ENCODE results near the gene ATL2.
"Not testable (repeated sequence)": the region's sequence is repeated elsewhere in the genome, so short reads cannot be mapped to it uniquely, and the experiment has no call there.

Gene ATL2

DNA sequence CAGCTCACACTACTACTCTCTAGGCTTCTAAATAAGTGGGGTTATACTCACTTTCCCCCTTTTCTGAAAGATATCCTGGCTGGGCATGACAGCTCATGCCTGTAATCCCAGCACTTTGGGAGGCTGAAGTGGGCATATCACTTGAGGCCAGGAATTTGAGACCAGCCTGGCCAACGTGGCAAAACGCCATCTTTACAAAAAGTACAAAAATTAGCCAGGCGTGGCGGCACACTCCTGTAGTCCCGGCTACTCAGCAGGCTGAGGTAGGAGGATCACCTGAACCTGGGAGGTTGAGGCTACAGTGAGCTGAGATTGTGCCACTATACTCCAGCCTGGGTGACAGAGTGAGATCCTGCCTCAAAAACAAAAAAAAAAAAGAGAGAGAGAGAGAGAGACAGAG lies 57.8 kb downstream of the ATL2 start:
- not testable (repeated sequence) for DNase-seq (ENCODE audit: low read depth); H3K27me3 ChIP-seq (replicated peaks; ENCODE audit: control insufficient read depth, insufficient read depth, low read length); H3K4me3 ChIP-seq (ENCODE audit: low read length); H3K9ac ChIP-seq (ENCODE audit: low read length); H3K4me1 ChIP-seq (ENCODE audit: control insufficient read depth, insufficient read depth, low read length); H3K9me3 ChIP-seq (ENCODE audit: control insufficient read depth, low read length)
- H3K36me3 ChIP-seq (ENCODE audit: control insufficient read depth, insufficient read depth, low read length, severe bottlenecking), result peaks cover 28% of the 10 kb centered on the region

DNA sequence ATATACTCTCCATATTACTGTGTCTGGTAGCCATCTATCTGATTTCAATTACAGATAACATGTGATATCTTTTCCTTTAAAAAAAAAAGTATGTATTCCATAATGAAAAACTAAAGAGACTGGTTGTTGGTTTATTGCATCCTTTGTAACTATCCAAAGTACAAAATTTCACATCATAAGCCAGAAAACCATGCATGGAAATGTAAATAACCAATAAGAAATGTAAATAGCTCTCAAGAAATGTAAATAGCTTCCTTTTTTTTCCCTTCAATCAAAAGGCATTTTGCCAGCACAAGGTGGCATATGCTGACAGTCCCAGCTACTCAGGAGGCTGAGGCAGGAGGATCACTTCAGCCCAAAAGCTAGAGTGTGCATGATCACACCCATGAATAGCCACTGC lies 59.3 kb downstream of the ATL2 start:
- H3K4me3 ChIP-seq (ENCODE audit: low read length), result no peak overlapping the region
- no peak overlapping the region for H3K9ac ChIP-seq (ENCODE audit: low read length)
- H3K27me3 ChIP-seq (replicated peaks; ENCODE audit: control insufficient read depth, insufficient read depth, low read length), result no peaks in the 10 kb centered on the region
- H3K4me1 ChIP-seq (ENCODE audit: control insufficient read depth, insufficient read depth, low read length), result no peaks in the 10 kb centered on the region
- no peak for DNase-seq (ENCODE audit: low read depth)
- H3K9me3 ChIP-seq (ENCODE audit: control insufficient read depth, low read length), result no peaks in the 10 kb centered on the region
- H3K36me3 ChIP-seq (ENCODE audit: control insufficient read depth, insufficient read depth, low read length, severe bottlenecking), result peaks cover 43% of the 10 kb centered on the region

DNA sequence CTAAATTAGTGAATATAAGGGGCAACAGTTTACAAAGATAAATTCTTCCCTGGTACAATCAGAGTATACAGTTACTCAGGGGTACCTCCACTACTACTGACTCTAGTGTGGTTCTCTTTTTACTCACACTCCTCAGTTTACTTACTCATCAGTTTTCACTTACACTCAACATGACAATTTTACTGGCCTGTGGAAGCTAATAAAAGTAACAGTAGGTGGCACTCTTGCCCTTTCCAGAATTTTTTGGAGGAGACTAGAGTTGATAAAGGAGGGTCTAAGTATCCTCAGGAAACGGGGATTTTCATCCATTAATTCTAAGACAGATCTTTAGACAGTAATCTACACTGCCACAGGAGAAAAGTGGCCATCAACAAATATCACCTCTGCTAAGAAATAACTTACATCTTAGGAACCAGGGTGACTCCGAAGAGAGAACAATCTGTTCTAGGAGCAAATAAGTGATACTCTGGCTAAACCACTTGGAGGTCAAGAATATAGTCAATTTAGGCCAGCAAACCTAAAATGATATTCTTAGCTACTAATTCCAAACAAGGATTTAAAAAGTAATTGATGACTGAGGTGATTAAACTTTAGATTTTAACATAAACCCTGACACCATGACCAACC lies 61.3 kb downstream of the ATL2 start:
- peak; percentile 79 for DNase-seq (ENCODE audit: low read depth)
- H3K4me3 ChIP-seq (ENCODE audit: low read length), result no peak overlapping the region
- H3K36me3 ChIP-seq (ENCODE audit: control insufficient read depth, insufficient read depth, low read length, severe bottlenecking), result peaks cover 59% of the 10 kb centered on the region
- no peaks in the 10 kb centered on the region for H3K27me3 ChIP-seq (replicated peaks; ENCODE audit: control insufficient read depth, insufficient read depth, low read length)
- H3K9me3 ChIP-seq (ENCODE audit: control insufficient read depth, low read length), result no peaks in the 10 kb centered on the region
- H3K4me1 ChIP-seq (ENCODE audit: control insufficient read depth, insufficient read depth, low read length), result no peaks in the 10 kb centered on the region
- no peak overlapping the region for H3K9ac ChIP-seq (ENCODE audit: low read length)

DNA sequence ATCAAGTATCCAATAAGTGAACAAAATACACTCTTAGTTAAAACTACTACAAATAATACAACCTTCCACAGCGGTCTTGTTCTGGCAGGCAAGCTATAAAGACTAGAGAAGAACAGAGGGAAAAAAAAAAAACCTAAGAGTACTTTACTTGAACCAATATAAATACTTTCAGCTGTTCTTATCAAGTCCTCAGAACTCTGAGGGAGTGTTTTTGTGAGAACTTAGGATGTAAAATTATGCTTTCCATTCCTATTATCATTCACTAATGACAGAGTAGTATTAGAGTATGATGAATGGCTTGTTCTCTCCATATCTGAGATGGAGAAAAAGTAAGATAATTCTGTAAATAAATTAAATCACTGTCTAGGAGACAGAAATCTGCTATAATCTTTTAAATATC lies 68.3 kb downstream of the ATL2 start:
- Histone ChIP-seq H3K4me1 (ENCODE audit: control insufficient read depth, insufficient read depth, low read length) (no peaks in the 10 kb centered on the region), H3K9ac (ENCODE audit: low read length) (no peak overlapping the region), H3K4me3 (ENCODE audit: low read length) (no peak overlapping the region), H3K9me3 (ENCODE audit: control insufficient read depth, low read length) (no peaks in the 10 kb centered on the region), H3K36me3 (ENCODE audit: control insufficient read depth, insufficient read depth, low read length, severe bottlenecking) (peaks cover 70% of the 10 kb centered on the region), H3K27me3 (replicated peaks; ENCODE audit: control insufficient read depth, insufficient read depth, low read length) (no peaks in the 10 kb centered on the region)
- DNase-seq (ENCODE audit: low read depth), result no peak

DNA sequence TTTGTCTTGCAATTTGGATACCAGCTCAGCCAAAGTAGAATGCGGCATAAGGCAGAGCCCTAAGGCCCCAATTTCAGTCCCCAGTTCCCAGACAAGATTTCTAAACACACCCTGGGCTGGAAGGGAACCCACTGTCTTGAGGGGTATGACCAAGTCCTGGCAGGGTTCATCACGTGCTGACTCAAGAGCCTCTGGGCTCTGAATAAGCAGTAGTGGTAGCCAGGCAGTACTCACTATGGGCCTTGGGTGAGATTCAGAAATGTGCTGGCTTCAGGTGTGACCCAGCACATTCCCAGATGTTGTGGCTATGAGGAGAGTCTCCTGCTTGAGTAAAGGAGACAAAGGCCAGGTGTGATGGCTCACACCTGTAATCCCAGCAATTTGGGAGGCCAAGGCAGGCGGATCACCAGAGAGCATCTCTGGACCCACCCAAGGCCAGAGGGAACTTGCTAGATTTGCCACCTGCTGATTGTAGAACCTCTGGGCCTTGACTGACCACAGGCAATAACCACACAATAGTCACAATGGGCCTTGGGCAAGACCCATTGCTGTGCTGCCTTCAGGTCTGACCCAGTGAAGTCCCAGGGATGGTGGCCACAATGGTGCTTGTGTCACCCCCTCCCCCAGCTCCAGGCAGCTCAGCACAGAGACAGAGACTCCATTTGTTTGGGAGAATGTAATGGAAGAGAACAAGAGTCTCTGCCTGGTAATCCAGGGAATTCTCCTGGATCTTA lies 74.9 kb downstream of the ATL2 start:
- Histone ChIP-seq H3K9me3 (ENCODE audit: control insufficient read depth, low read length) (no peaks in the 10 kb centered on the region), H3K4me3 (ENCODE audit: low read length) (no peak overlapping the region), H3K9ac (ENCODE audit: low read length) (no peak overlapping the region), H3K4me1 (ENCODE audit: control insufficient read depth, insufficient read depth, low read length) (peaks cover 7% of the 10 kb centered on the region), H3K27me3 (replicated peaks; ENCODE audit: control insufficient read depth, insufficient read depth, low read length) (no peaks in the 10 kb centered on the region), H3K36me3 (ENCODE audit: control insufficient read depth, insufficient read depth, low read length, severe bottlenecking) (peaks cover 53% of the 10 kb centered on the region)
- no peak for DNase-seq (ENCODE audit: low read depth)

DNA sequence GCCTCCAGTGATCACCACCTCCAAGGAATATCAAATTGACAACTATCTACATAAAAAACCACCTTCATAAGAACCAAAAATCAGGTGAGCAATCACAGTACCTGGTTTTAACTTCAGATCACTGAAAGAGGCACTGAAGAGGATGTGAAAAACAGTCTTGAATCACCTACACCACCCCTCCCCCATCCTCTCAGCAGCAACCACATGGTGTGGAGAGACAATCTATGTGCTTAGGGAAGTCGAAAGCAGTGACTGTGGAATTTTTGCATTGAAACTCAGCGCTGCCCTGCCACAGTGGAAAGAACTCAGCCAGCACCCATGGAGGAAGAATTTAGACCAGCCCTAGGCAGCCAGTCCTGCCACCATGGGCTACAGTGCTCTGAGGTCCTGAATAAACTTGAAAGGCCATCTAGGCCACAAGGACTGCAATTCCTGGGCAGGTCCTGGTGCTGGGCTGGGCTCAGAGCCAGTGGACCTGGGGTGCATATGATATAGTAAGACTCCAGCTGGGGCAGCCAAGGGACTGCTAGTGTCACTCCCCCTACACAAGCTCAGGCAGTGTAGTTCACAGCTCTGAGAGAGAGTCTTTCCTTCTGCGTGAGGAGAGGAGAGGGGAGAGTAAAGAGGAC lies 75.6 kb downstream of the ATL2 start:
- DNase-seq (ENCODE audit: low read depth), result no peak

DNA sequence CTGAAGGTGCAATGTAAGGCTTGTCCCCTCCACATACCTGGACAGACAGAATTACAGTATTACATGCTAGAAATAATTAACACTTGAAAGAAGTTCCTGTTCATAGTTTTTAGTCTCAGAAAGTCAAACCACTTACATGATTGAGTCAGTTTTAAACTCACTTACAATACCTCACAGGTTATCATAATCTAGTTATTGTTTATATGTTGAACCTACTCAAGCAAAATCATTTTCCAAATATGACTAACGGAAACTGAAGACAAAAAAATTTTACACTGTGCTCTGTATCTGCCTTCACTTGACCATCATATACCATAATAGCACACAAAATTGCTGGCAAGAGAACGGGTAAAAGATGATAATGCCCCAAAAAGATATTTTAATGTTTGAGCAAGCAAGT lies 78.5 kb downstream of the ATL2 start:
- Histone ChIP-seq H3K27me3 (replicated peaks; ENCODE audit: control insufficient read depth, insufficient read depth, low read length) (no peaks in the 10 kb centered on the region), H3K9ac (ENCODE audit: low read length) (no peak overlapping the region), H3K9me3 (ENCODE audit: control insufficient read depth, low read length) (no peaks in the 10 kb centered on the region), H3K36me3 (ENCODE audit: control insufficient read depth, insufficient read depth, low read length, severe bottlenecking) (peaks cover 60% of the 10 kb centered on the region), H3K4me1 (ENCODE audit: control insufficient read depth, insufficient read depth, low read length) (peaks cover 7% of the 10 kb centered on the region), H3K4me3 (ENCODE audit: low read length) (no peak overlapping the region)
- no peak for DNase-seq (ENCODE audit: low read depth)

More for the DNA sequence above, 75.6 kb downstream of the ATL2 start:
- H3K27me3 ChIP-seq (replicated peaks; ENCODE audit: control insufficient read depth, insufficient read depth, low read length), result no peaks in the 10 kb centered on the region
- peaks cover 7% of the 10 kb centered on the region for H3K4me1 ChIP-seq (ENCODE audit: control insufficient read depth, insufficient read depth, low read length)
- H3K9me3 ChIP-seq (ENCODE audit: control insufficient read depth, low read length), result no peaks in the 10 kb centered on the region
- H3K36me3 ChIP-seq (ENCODE audit: control insufficient read depth, insufficient read depth, low read length, severe bottlenecking), result peaks cover 57% of the 10 kb centered on the region
- H3K9ac ChIP-seq (ENCODE audit: low read length), result no peak overlapping the region
- no peak overlapping the region for H3K4me3 ChIP-seq (ENCODE audit: low read length)

DNA sequence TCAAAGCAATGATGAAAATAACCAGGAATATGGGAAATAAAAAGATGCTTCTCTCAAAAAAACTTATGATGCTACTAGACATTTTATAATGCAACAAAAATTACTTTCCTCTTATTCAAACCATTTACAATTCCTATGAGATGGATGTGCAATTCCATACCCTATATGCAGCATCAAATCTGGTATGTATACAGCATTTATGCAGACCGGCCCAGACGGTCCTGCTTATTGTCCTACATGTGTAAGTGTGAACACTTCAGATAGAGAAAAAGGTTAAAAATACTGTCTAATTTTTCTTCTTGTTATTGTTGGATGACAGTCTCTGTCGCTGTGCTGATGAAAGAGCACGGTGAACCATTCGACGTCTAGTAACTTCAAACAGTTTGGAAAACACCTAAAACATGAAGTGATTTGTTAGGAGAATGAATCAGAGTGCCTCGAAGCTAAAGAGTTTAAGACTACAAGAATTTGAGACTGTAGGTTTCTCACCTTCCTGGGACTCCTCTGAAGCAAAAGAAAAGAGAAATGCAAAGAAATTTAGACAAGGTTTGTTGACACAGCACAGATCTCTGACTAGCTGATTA lies 80.8 kb downstream of the ATL2 start:
- H3K36me3 ChIP-seq (ENCODE audit: control insufficient read depth, insufficient read depth, low read length, severe bottlenecking), result peaks cover 52% of the 10 kb centered on the region
- H3K9ac ChIP-seq (ENCODE audit: low read length), result no peak overlapping the region
- H3K9me3 ChIP-seq (ENCODE audit: control insufficient read depth, low read length), result no peaks in the 10 kb centered on the region
- no peaks in the 10 kb centered on the region for H3K27me3 ChIP-seq (replicated peaks; ENCODE audit: control insufficient read depth, insufficient read depth, low read length)
- no peaks in the 10 kb centered on the region for H3K4me1 ChIP-seq (ENCODE audit: control insufficient read depth, insufficient read depth, low read length)
- no peak overlapping the region for H3K4me3 ChIP-seq (ENCODE audit: low read length)
- no peak for DNase-seq (ENCODE audit: low read depth)

DNA sequence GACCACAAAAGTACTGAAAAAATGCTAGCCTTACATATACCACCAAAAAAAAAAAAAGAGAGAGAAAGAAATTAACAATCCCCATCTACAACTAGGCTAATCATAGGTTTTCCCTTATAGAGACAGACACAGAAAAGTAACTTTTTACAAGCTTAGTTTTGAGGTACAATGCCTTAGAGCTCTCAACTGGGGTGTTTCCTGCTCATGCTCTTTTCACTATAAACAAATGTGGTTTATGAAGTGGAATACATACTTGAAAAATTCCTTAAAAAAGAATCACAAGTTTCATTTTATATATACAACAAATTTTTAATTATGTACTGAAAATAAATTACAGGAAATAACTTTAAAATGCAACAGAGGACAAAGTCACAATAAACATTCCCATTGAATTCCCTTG lies 82.5 kb downstream of the ATL2 start:
- no peak for DNase-seq (ENCODE audit: low read depth)
- Histone ChIP-seq H3K4me3 (ENCODE audit: low read length) (no peak overlapping the region), H3K36me3 (ENCODE audit: control insufficient read depth, insufficient read depth, low read length, severe bottlenecking) (peaks cover 45% of the 10 kb centered on the region), H3K9ac (ENCODE audit: low read length) (no peak overlapping the region), H3K27me3 (replicated peaks; ENCODE audit: control insufficient read depth, insufficient read depth, low read length) (no peaks in the 10 kb centered on the region), H3K4me1 (ENCODE audit: control insufficient read depth, insufficient read depth, low read length) (no peaks in the 10 kb centered on the region), H3K9me3 (ENCODE audit: control insufficient read depth, low read length) (no peaks in the 10 kb centered on the region)

DNA sequence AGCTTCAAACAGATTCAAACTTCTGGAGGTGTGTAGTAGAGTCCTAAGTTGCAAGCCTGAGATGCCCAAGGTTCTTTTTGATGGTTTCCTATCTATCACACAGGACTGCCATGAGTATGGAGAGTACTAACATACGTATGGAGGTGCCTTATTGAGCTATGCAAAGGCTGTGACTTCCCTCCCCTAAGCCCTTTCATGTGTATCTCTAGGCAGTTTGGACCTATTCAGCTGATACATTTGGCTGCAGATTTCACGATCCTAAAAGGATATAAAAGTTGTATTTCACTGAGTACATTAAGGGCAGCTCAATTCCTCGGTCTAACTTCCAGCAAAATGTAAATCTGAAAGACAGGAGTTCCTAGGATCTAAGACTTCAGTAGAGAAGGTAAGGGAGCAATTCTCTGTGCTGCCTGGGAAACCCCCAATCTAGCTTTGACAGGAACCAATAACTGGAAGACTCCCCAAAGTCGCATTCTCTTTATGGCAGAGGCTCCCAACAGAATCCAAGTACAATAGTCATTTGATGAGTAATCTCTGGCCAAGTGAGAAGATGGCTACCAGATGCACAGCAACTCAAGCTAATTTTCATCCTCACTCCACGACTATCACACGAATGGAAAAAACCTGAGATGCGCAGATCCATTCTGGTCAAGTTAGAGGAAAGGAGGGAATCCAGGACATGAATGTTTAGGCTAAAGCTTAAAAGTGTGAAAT lies 83.8 kb downstream of the ATL2 start:
- no peak for DNase-seq (ENCODE audit: low read depth)
- no peak overlapping the region for H3K4me3 ChIP-seq (ENCODE audit: low read length)
- no peaks in the 10 kb centered on the region for H3K4me1 ChIP-seq (ENCODE audit: control insufficient read depth, insufficient read depth, low read length)
- no peaks in the 10 kb centered on the region for H3K27me3 ChIP-seq (replicated peaks; ENCODE audit: control insufficient read depth, insufficient read depth, low read length)
- peaks cover 34% of the 10 kb centered on the region for H3K36me3 ChIP-seq (ENCODE audit: control insufficient read depth, insufficient read depth, low read length, severe bottlenecking)
- H3K9me3 ChIP-seq (ENCODE audit: control insufficient read depth, low read length), result no peaks in the 10 kb centered on the region
- H3K9ac ChIP-seq (ENCODE audit: low read length), result no peak overlapping the region

DNA sequence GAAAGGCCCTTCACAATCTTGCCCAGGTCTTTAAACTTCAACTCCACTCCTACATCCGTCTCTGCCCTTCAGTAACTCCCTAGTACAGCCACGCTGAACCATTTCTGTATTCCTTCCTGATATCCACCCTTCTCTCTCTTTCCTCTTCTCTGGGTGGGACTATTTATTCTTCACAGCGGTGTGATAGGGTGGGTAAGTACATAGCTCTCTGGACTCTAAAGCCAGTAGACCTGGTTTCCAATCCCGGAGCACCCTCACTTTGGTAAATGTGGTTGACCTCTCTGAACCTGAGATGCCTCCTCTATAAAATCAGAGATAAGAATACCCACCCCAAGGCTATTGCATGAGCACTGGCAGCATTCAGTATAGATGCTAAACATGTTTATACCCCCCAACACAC lies 86.7 kb downstream of the ATL2 start:
- H3K4me3 ChIP-seq (ENCODE audit: low read length), result no peak overlapping the region
- no peaks in the 10 kb centered on the region for H3K27me3 ChIP-seq (replicated peaks; ENCODE audit: control insufficient read depth, insufficient read depth, low read length)
- H3K9me3 ChIP-seq (ENCODE audit: control insufficient read depth, low read length), result no peaks in the 10 kb centered on the region
- H3K4me1 ChIP-seq (ENCODE audit: control insufficient read depth, insufficient read depth, low read length), result no peaks in the 10 kb centered on the region
- H3K9ac ChIP-seq (ENCODE audit: low read length), result no peak overlapping the region
- DNase-seq (ENCODE audit: low read depth), result no peak
- peaks cover 5% of the 10 kb centered on the region for H3K36me3 ChIP-seq (ENCODE audit: control insufficient read depth, insufficient read depth, low read length, severe bottlenecking)
